Measurements from ENCODE around the gene PCDH18.
"Not testable (repeated sequence)": the region's sequence is repeated elsewhere in the genome, so short reads cannot be mapped to it uniquely, and the experiment has no call there.

The PCDH18 gene

DNA sequence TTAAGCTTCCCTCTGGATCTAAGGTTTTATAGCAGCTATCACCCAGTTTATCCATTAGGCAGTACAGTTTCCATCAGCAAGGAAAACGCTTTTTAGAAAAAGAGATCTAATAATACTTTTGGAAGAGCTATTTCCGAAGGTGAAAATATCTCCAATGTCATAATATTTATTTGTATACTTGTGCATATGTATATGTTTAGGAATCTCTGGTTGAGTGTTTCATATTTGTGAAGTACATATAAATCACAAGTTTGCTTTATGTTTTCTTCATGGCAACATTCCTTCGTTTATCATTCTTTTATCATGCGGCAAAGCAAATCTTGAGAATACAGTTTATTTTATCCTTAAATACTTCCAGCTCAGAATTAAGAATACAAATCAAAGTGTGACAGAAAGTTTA is 6.2 kb upstream of the PCDH18 start:
- Histone ChIP-seq H3K4me3 (ENCODE audit: low read length) (no peak overlapping the region), H3K27me3 (ENCODE audit: control insufficient read depth, insufficient read depth, low read length) (no peaks in the 10 kb centered on the region), H3K36me3 (ENCODE audit: control insufficient read depth, insufficient read depth, low read length) (no peaks in the 10 kb centered on the region), H3K9ac (ENCODE audit: low read length) (no peak overlapping the region), H3K9me3 (ENCODE audit: control insufficient read depth, low read length) (no peaks in the 10 kb centered on the region), H3K4me1 (ENCODE audit: control insufficient read depth, insufficient read depth, low read length) (no peaks in the 10 kb centered on the region)

GRCh38 chr4:137537807-137538206 is 5.5 kb upstream of the PCDH18 start:
- H3K36me3 ChIP-seq (ENCODE audit: control insufficient read depth, insufficient read depth, low read length); H3K4me1 ChIP-seq (ENCODE audit: control insufficient read depth, insufficient read depth, low read length); H3K9ac ChIP-seq (ENCODE audit: low read length); H3K27me3 ChIP-seq (ENCODE audit: control insufficient read depth, insufficient read depth, low read length); H3K9me3 ChIP-seq (ENCODE audit: control insufficient read depth, low read length); H3K4me3 ChIP-seq (ENCODE audit: low read length): not testable (repeated sequence)

DNA sequence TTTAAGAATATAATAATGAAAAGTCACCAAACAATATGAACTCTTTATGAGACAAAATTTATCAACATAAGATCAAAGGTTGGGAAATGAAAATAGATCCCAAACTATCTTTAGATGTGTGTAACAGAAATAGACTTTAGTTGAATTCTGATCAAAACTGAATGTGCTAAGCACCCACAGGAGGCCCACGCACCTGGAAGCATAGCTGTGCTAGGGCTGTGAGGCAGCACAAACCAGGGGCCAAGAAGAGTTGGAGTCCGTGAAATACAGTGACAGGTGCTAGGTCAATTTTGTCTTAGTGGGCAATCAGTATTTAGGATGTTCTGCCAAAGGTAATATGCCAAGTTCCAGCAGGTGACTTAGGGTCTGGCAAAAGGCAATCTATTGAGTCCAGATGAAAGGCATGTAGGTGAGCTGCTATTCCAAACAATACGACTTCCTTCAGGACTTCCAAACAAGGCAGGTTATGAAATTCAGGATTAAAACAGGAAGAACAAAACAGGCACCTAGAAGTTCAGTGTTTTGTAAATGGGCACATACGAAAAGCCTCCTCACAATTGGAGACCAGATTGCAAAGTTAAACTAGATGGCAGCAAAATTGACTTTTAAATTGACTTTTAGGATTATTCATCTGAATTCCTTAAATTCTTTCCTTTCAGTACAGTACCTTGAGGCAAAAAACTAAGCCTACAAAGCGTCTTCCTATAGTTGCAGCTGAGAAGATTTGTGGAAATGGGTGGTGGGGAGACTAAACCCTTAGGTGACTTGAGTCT is 4.7 kb upstream of the PCDH18 start:
- H3K27me3 ChIP-seq (ENCODE audit: control insufficient read depth, insufficient read depth, low read length) = no peaks in the 10 kb centered on the region
- H3K36me3 ChIP-seq (ENCODE audit: control insufficient read depth, insufficient read depth, low read length) = no peaks in the 10 kb centered on the region
- H3K9me3 ChIP-seq (ENCODE audit: control insufficient read depth, low read length) = no peaks in the 10 kb centered on the region
- no peak overlapping the region for H3K9ac ChIP-seq (ENCODE audit: low read length)
- H3K4me3 ChIP-seq (ENCODE audit: low read length) = no peak overlapping the region
- no peaks in the 10 kb centered on the region for H3K4me1 ChIP-seq (ENCODE audit: control insufficient read depth, insufficient read depth, low read length)

DNA sequence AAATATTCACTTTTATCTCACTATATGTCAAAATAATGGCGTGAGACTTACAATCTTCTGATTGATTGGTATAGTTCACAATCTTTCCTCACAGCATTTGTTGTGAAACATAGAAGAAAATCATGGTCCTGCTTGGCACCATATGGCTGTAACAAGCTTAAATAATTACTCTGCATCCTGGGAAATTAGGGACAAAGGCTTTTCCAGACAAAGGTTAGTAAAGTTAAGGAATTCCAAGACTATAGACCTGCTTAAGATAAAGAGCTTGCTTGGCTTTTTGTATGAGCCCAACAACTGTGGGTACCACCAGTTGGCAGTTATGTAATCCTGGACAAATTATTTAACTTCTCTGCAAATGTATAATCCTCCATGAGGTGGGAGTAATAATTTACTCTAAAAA is 3.4 kb upstream of the PCDH18 start:
- no peak overlapping the region for H3K9ac ChIP-seq (ENCODE audit: low read length)
- H3K9me3 ChIP-seq (ENCODE audit: control insufficient read depth, low read length) = no peaks in the 10 kb centered on the region
- no peaks in the 10 kb centered on the region for H3K27me3 ChIP-seq (ENCODE audit: control insufficient read depth, insufficient read depth, low read length)
- no peaks in the 10 kb centered on the region for H3K4me1 ChIP-seq (ENCODE audit: control insufficient read depth, insufficient read depth, low read length)
- no peak overlapping the region for H3K4me3 ChIP-seq (ENCODE audit: low read length)
- H3K36me3 ChIP-seq (ENCODE audit: control insufficient read depth, insufficient read depth, low read length) = no peaks in the 10 kb centered on the region

DNA sequence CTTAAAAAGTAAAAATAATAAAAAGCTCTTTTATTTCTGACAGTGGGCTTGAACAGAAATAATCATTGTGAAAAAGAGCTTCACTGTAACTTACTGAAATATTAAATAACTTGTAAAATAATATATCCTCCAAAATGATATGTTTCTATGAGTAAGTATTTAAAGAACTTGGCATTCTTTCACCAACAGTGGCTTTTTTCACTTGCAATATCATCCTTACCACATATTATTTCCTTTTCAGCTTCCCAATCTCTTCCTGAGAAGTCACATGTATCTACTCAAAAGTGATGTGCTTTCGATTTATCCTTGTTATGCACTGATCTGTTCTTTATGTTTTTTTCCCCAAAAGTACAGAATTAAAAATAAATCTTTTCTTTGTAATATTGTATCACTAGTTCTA is 2.2 kb upstream of the PCDH18 start:
- no peaks in the 10 kb centered on the region for H3K36me3 ChIP-seq (ENCODE audit: control insufficient read depth, insufficient read depth, low read length)
- no peak overlapping the region for H3K4me3 ChIP-seq (ENCODE audit: low read length)
- no peaks in the 10 kb centered on the region for H3K9me3 ChIP-seq (ENCODE audit: control insufficient read depth, low read length)
- no peak overlapping the region for H3K9ac ChIP-seq (ENCODE audit: low read length)
- H3K27me3 ChIP-seq (ENCODE audit: control insufficient read depth, insufficient read depth, low read length) = no peaks in the 10 kb centered on the region
- H3K4me1 ChIP-seq (ENCODE audit: control insufficient read depth, insufficient read depth, low read length) = no peaks in the 10 kb centered on the region

GRCh38 chr4:137533855-137534254 is 1.6 kb upstream of the PCDH18 start:
- no peaks in the 10 kb centered on the region for H3K4me1 ChIP-seq (ENCODE audit: control insufficient read depth, insufficient read depth, low read length)
- no peak overlapping the region for H3K9ac ChIP-seq (ENCODE audit: low read length)
- H3K4me3 ChIP-seq (ENCODE audit: low read length) = no peak overlapping the region
- H3K27me3 ChIP-seq (ENCODE audit: control insufficient read depth, insufficient read depth, low read length) = no peaks in the 10 kb centered on the region
- H3K9me3 ChIP-seq (ENCODE audit: control insufficient read depth, low read length) = no peaks in the 10 kb centered on the region
- no peaks in the 10 kb centered on the region for H3K36me3 ChIP-seq (ENCODE audit: control insufficient read depth, insufficient read depth, low read length)

- H3K9ac ChIP-seq (ENCODE audit: low read length) = peak overlapping the region; percentile 16
- no peak overlapping the region for H3K4me3 ChIP-seq (ENCODE audit: low read length)
- H3K36me3 ChIP-seq (ENCODE audit: control insufficient read depth, insufficient read depth, low read length) = no peaks in the 10 kb centered on the region
- no peaks in the 10 kb centered on the region for H3K27me3 ChIP-seq (ENCODE audit: control insufficient read depth, insufficient read depth, low read length)
- H3K9me3 ChIP-seq (ENCODE audit: control insufficient read depth, low read length) = no peaks in the 10 kb centered on the region
- H3K4me1 ChIP-seq (ENCODE audit: control insufficient read depth, insufficient read depth, low read length) = no peaks in the 10 kb centered on the region
These were observed 559 bp upstream of the PCDH18 start for GRCh38 chr4:137532869-137533236.

GRCh38 chr4:137531168-137531985 is 917 bp downstream of the PCDH18 start:
- Histone ChIP-seq H3K4me1 (ENCODE audit: control insufficient read depth, insufficient read depth, low read length) (no peaks in the 10 kb centered on the region), H3K36me3 (ENCODE audit: control insufficient read depth, insufficient read depth, low read length) (no peaks in the 10 kb centered on the region), H3K9ac (ENCODE audit: low read length) (peak overlapping the region; percentile 11), H3K27me3 (ENCODE audit: control insufficient read depth, insufficient read depth, low read length) (no peaks in the 10 kb centered on the region), H3K4me3 (ENCODE audit: low read length) (peak overlapping the region; percentile 33), H3K9me3 (ENCODE audit: control insufficient read depth, low read length) (no peaks in the 10 kb centered on the region)

- Histone ChIP-seq H3K27me3 (ENCODE audit: control insufficient read depth, insufficient read depth, low read length) (no peaks in the 10 kb centered on the region), H3K9me3 (ENCODE audit: control insufficient read depth, low read length) (no peaks in the 10 kb centered on the region), H3K9ac (ENCODE audit: low read length) (peak overlapping the region; percentile 36), H3K4me3 (ENCODE audit: low read length) (no peak overlapping the region), H3K36me3 (ENCODE audit: control insufficient read depth, insufficient read depth, low read length) (no peaks in the 10 kb centered on the region), H3K4me1 (ENCODE audit: control insufficient read depth, insufficient read depth, low read length) (no peaks in the 10 kb centered on the region)
These were observed 2.1 kb downstream of the PCDH18 start for GRCh38 chr4:137530176-137530575.

DNA sequence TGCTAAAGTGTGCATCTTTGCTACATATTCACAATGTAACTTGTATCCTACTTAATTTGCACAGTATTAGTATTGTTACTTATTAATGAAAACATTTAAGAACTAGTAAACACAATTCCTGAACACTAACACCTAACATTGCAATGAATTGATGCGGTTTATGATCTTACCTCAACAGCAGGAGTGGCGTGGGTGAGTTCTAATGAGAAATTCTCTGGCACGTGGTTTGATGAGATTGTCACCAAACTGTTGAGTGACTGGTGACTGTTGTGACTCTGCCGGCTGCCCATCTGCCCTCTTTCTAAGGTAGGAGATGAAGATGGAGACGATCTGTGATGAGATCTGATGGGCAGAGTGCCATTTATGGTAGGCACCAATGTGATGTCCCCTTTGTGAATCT is 2.9 kb downstream of the PCDH18 start:
- Histone ChIP-seq H3K9ac (ENCODE audit: low read length) (peak overlapping the region; percentile 25), H3K4me3 (ENCODE audit: low read length) (no peak overlapping the region), H3K4me1 (ENCODE audit: control insufficient read depth, insufficient read depth, low read length) (no peaks in the 10 kb centered on the region)

DNA sequence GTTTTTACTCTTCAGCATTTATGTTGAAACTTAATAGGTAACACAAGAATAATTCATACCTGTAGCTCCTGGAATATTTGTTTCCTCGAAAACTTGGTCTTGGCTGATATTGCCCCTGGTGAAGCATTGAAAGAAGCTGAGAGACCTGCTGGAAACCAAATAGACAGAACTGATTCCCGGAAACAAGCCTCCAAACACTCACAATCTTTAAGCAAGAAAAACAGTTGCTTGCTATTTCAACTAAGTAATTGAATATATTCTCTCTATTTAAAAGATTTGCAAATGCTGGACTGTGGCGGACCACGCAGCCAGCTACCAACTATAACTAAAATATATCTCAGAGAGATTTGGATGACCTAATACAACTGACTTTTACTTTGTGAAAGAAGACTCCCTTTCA is 3.6 kb downstream of the PCDH18 start:
- Histone ChIP-seq H3K27me3 (ENCODE audit: control insufficient read depth, insufficient read depth, low read length) (no peaks in the 10 kb centered on the region), H3K9me3 (ENCODE audit: control insufficient read depth, low read length) (no peaks in the 10 kb centered on the region), H3K4me3 (ENCODE audit: low read length) (no peak overlapping the region), H3K4me1 (ENCODE audit: control insufficient read depth, insufficient read depth, low read length) (no peaks in the 10 kb centered on the region), H3K9ac (ENCODE audit: low read length) (no peak overlapping the region), H3K36me3 (ENCODE audit: control insufficient read depth, insufficient read depth, low read length) (no peaks in the 10 kb centered on the region)

More for the DNA sequence above, 2.9 kb downstream of the PCDH18 start:
- no peaks in the 10 kb centered on the region for H3K27me3 ChIP-seq (ENCODE audit: control insufficient read depth, insufficient read depth, low read length)
- no peaks in the 10 kb centered on the region for H3K36me3 ChIP-seq (ENCODE audit: control insufficient read depth, insufficient read depth, low read length)
- H3K9me3 ChIP-seq (ENCODE audit: control insufficient read depth, low read length) = no peaks in the 10 kb centered on the region

GRCh38 chr4:137526681-137527080 is 5.6 kb downstream of the PCDH18 start:
- no peaks in the 10 kb centered on the region for H3K9me3 ChIP-seq (ENCODE audit: control insufficient read depth, low read length)
- no peaks in the 10 kb centered on the region for H3K4me1 ChIP-seq (ENCODE audit: control insufficient read depth, insufficient read depth, low read length)
- no peak overlapping the region for H3K4me3 ChIP-seq (ENCODE audit: low read length)
- H3K36me3 ChIP-seq (ENCODE audit: control insufficient read depth, insufficient read depth, low read length) = no peaks in the 10 kb centered on the region
- H3K27me3 ChIP-seq (ENCODE audit: control insufficient read depth, insufficient read depth, low read length) = no peaks in the 10 kb centered on the region
- H3K9ac ChIP-seq (ENCODE audit: low read length) = no peak overlapping the region

All from mucosa of stomach (tissue), 1 donor.